BJ (cell line): ENCODE results near the gene BRMS1L. TPM values are rescaled to one million over a fixed set of nuclear protein-coding genes. Genes with fewer than 3 reads are reported as not detected.

Experiments
- CTCF ChIA-PET: fragments of 350-600 bp; formaldehyde crosslinking; extraction: SDS; loops from one replicate; lab custom pipeline; 2021; ENCODE audit warnings: antibody characterized with exemption, inconsistent platforms; lab: Yijun Ruan, JAX
- POLR2A ChIA-PET: fragments of 300-600 bp; sonication (Branson Sonifier 250); formaldehyde crosslinking; extraction: SDS; loops from one replicate; lab custom pipeline; 2021; ENCODE audit warnings: antibody characterized with exemption; lab: Charles Lee
- DNase-seq: peaks from one replicate; pipeline ENCODE4 v3.0.0-alpha.2; 2011; ENCODE audit warnings: low read depth
- H3K27me3 ChIP-seq: 2 replicates; pipeline ENCODE4 v1.6.0; 2011; ENCODE audit warnings: low read length; ENCODE audit not compliant: control insufficient read depth, insufficient read depth
- H3K36me3 ChIP-seq: 2 replicates; pipeline ENCODE4 v1.5.1; 2011; ENCODE audit warnings: low read length; ENCODE audit not compliant: control insufficient read depth, insufficient read depth
- H3K4me3 ChIP-seq: 2 replicates; pipeline ENCODE4 v1.5.1; 2011; ENCODE audit warnings: low read depth, mild to moderate bottlenecking, control low read depth, low read length
- CTCF ChIP-seq: IDR thresholded peaks from 2 replicates; pipeline ENCODE4 v1.5.1; 2011; ENCODE audit warnings: low read depth, mild to moderate bottlenecking, control low read depth, inconsistent platforms, low read length, moderate library complexity; ENCODE audit not compliant: insufficient read depth
- polyA plus RNA-seq: library from polyadenylated mRNA; depleted of rRNA; stranded (reverse); fragments of >200 nt; gene quantifications from 2 replicates; pipeline ENCODE4 v1.2.3, GENCODE V29; 2011

BRMS1L gene
- polyA plus RNA-seq, 1 experiment, result 2.5 TPM

DNA sequence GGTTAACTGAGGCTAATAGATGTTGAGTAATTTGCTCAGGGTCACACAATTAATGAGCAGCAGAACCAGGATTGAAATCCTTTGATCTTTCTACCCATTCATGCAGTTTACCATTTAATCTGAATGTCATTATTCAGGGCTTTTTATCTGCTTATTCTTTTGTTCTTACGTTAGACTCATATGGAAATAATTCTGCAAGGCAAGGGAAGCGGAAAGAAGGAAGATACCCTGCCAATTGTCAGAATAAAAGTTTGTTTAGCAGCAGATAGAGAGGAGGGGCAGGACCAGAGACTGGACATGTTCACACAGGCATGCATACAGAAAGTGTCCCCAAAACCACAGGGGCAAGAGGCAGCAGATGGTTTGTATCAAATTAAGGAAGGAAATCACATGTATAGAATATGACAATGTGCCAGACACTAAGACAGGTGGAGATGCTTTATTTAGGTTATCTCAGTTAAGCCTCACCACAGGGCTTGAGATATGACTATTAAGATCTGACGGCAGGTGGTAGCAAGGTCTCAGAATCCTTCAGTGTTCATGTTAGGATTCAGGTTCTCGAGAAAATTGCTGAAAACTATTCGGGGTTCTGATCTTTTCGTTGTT, 29.8 kb downstream of the BRMS1L start:
- no peak for DNase-seq
- ChIA-PET POLR2A (no interaction called here), CTCF (no interaction called here)
- Histone ChIP-seq H3K36me3 (no peaks in the 10 kb centered on the region), H3K27me3 (no peaks in the 10 kb centered on the region), H3K4me3 (no peak overlapping the region)
- TF ChIP-seq CTCF, result no peak

DNA sequence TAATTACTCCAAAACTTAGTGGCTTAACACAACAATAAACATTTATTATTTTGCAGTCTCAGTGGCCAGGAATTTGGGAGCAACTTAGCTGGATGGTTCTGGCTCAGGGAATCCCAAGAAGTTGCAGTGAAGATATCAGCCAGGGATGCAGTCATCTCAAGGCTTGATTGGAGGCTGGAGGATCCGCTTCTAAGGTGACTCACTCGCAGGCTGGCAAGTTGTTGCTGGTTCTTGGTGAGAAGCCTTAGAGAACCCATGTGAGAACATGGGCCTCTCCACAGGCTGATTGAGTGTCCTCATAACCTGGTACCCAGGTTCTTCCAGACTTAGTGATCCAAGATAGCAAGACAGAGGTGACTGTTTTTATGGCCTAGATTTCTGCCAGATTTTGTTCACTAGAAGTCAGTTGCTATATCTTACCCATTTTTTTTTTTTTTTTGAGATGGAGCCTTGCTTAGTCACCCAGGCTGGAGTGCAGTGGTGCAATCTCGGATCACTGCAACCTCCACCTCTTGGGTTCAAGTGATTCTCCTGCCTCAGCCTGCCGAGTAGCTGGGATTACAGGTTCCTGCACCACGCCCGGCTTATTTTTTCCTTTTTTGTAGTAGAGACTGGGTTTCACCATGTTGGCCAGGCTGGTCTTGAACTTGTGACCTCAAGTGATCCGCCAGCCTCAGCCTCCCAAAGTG, 32.5 kb downstream of the BRMS1L start:
- no peak for DNase-seq
- H3K4me3 ChIP-seq, result no peak overlapping the region
- POLR2A ChIA-PET, result no interaction called here
- CTCF ChIA-PET, result no interaction called here
- TF ChIP-seq CTCF, result no peak
- H3K36me3 ChIP-seq, result peaks cover 2% of the 10 kb centered on the region; the same call in 1 of the 2 replicates
- no peaks in the 10 kb centered on the region for H3K27me3 ChIP-seq

- TF ChIP-seq CTCF, result no peak
- Histone ChIP-seq H3K27me3 (no peaks in the 10 kb centered on the region), H3K36me3 (peaks cover 2% of the 10 kb centered on the region; the same call in 1 of the 2 replicates), H3K4me3 (no peak overlapping the region)
- DNase-seq, result no peak
- CTCF ChIA-PET, result interaction anchor here (0.7 to 1.0 kb wide), 2 partner anchors 22 to 43 kb away, joined by 3 read pairs; no protein-coding TSS in a partner anchor
- POLR2A ChIA-PET, result no interaction called here
These were observed 35.2 kb downstream of the BRMS1L start for GRCh38 chr14:35861204-35861868.

DNA sequence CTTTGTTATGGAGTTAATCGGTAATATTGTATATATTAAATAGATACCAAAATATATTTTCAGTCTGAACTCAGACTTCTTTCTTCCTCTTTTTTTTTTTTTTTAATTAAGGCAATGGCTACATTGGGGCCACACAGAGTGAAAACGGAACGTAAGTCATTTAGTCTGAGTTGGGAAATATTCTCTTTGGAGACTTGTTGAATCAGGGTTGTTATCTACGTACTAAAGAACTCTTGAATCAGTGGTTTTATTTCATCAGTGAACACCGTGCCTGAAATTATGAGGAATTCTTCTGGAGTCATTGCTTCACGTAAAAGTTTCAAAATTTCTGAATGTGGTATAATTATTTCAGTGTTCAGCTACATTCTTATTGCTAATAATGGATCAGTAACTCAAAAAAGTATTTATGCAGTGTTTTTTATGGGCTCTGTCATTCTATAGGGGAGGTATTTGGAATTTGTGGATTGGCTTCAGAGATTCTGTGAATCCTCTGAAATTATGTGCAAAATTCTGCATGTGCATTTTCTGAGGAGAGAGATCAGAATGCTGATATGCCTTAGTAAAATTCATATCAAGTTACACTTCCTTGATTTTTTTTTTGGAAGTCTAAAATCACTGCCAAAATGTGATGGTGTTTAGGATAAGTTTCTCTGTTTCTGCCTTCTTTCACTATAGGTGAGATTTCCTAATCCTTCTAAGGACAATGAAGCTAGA, 39.6 kb downstream of the BRMS1L start:
- Histone ChIP-seq H3K27me3 (no peaks in the 10 kb centered on the region), H3K36me3 (peaks cover 2% of the 10 kb centered on the region; the same call in 1 of the 2 replicates), H3K4me3 (no peak overlapping the region)
- no peak for TF ChIP-seq CTCF
- no peak for DNase-seq
- ChIA-PET CTCF (interaction anchor here (0.6 to 0.9 kb wide), 2 partner anchors 31 to 53 kb away, joined by 3 read pairs; no protein-coding TSS in a partner anchor), POLR2A (no interaction called here)
